AG09309 (cell line): ENCODE data around the gene CKAP4.

Experiments used
- DNase-seq: peaks from one replicate; pipeline ENCODE4 v3.0.0-alpha.2; 2010; ENCODE audit warnings: low read depth
- H3K4me3 ChIP-seq: 2 replicates; pipeline ENCODE4 v1.5.1; 2011; ENCODE audit warnings: mild to moderate bottlenecking, low read depth, low read length, moderate library complexity; ENCODE audit not compliant: control insufficient read depth
- CTCF ChIP-seq: IDR thresholded peaks from 2 replicates; pipeline ENCODE4 v1.5.1; 2011; ENCODE audit warnings: mild to moderate bottlenecking, low read depth, low read length, inconsistent platforms; ENCODE audit not compliant: insufficient read depth, control insufficient read depth; ENCODE audit errors: missing control alignments

The CKAP4 gene

GRCh38 chr12:106224355-106224706 is 23.5 kb downstream of the CKAP4 start:
- TF ChIP-seq CTCF = no peak
- no peak for DNase-seq
- no peak overlapping the region for H3K4me3 ChIP-seq

- no peak overlapping the region for H3K4me3 ChIP-seq
- no peak for DNase-seq
- peak; percentile 98 for TF ChIP-seq CTCF
Measured at GRCh38 chr12:106223485-106224354, 24.1 kb downstream of the CKAP4 start.

GRCh38 chr12:106220536-106220935 is 27.3 kb downstream of the CKAP4 start:
- DNase-seq = no peak
- no peak overlapping the region for H3K4me3 ChIP-seq
- no peak for TF ChIP-seq CTCF

GRCh38 chr12:106219043-106219442 is 28.8 kb downstream of the CKAP4 start:
- DNase-seq = no peak
- no peak for TF ChIP-seq CTCF
- no peak overlapping the region for H3K4me3 ChIP-seq

- TF ChIP-seq CTCF = no peak
- H3K4me3 ChIP-seq = no peak overlapping the region
- no peak for DNase-seq
Measured at GRCh38 chr12:106217706-106218105, 30.1 kb downstream of the CKAP4 start.

GRCh38 chr12:106214571-106214970 is 33.2 kb downstream of the CKAP4 start:
- no peak for DNase-seq
- H3K4me3 ChIP-seq = no peak overlapping the region
- no peak for TF ChIP-seq CTCF
